T-helper 9 cell (primary cell): ENCODE measurements around the gene RNGTT.

Source experiments
- DNase-seq: peaks from one replicate; pipeline ENCODE4 v3.0.0-alpha.2; 2020

RNGTT gene

GRCh38 chr6:88650979-88651378 lies 312.4 kb downstream of the RNGTT start:
- no peak for DNase-seq

- no peak for DNase-seq
Measured at GRCh38 chr6:88650029-88650619, 313.3 kb downstream of the RNGTT start.

GRCh38 chr6:88641178-88641903 lies 322.1 kb downstream of the RNGTT start:
- DNase-seq, result no peak

- no peak for DNase-seq
Measured at GRCh38 chr6:88637761-88638545, 325.5 kb downstream of the RNGTT start.

- DNase-seq, result no peak
Measured at GRCh38 chr6:88636871-88637270, 326.5 kb downstream of the RNGTT start.

- DNase-seq, result no peak
Measured at GRCh38 chr6:88633782-88634181, 329.6 kb downstream of the RNGTT start.

GRCh38 chr6:88631830-88632229 lies 331.6 kb downstream of the RNGTT start:
- DNase-seq, result no peak

GRCh38 chr6:88629838-88630494 lies 333.5 kb downstream of the RNGTT start:
- DNase-seq, result no peak

GRCh38 chr6:88626460-88626859 lies 337.0 kb downstream of the RNGTT start:
- no peak for DNase-seq

- no peak for DNase-seq
Measured at GRCh38 chr6:88623531-88623930, 339.9 kb downstream of the RNGTT start.

- no peak for DNase-seq
Measured at GRCh38 chr6:88619951-88620350, 343.5 kb downstream of the RNGTT start.

- DNase-seq, result no peak
Measured at GRCh38 chr6:88616380-88616779, 347.0 kb downstream of the RNGTT start.

GRCh38 chr6:88614316-88614877 lies 349.0 kb downstream of the RNGTT start:
- DNase-seq, result no peak

- no peak for DNase-seq
Measured at GRCh38 chr6:88612631-88613030, 350.8 kb downstream of the RNGTT start.

- DNase-seq, result no peak
Measured at GRCh38 chr6:88611721-88612120, 351.7 kb downstream of the RNGTT start.

- DNase-seq, result no peak
Measured at GRCh38 chr6:88609983-88610382, 353.4 kb downstream of the RNGTT start.

GRCh38 chr6:88605271-88605670 lies 358.1 kb downstream of the RNGTT start:
- no peak for DNase-seq

GRCh38 chr6:88599571-88599970 lies 363.8 kb downstream of the RNGTT start:
- DNase-seq, result no peak

- no peak for DNase-seq
Measured at GRCh38 chr6:88596801-88597200, 366.6 kb downstream of the RNGTT start.

GRCh38 chr6:88588938-88589337 lies 374.5 kb downstream of the RNGTT start:
- no peak for DNase-seq

GRCh38 chr6:88587150-88587520 lies 376.3 kb downstream of the RNGTT start:
- no peak for DNase-seq

- DNase-seq, result no peak
Measured at GRCh38 chr6:88586371-88587149, 376.9 kb downstream of the RNGTT start.
